Measurements from ENCODE around the gene IRGM. TPM values are rescaled to one million over a fixed set of nuclear protein-coding genes. Genes with fewer than 3 reads are reported as not detected.
"Not testable (repeated sequence)": the region's sequence is repeated elsewhere in the genome, so short reads cannot be mapped to it uniquely, and the experiment has no call there.

Gene IRGM, protein sequence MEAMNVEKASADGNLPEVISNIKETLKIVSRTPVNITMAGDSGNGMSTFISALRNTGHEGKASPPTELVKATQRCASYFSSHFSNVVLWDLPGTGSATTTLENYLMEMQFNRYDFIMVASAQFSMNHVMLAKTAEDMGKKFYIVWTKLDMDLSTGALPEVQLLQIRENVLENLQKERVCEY
- total RNA-seq (2014; rRNA removed; shearing (Covaris generic)), result 0.51 TPM in 1 of 2 replicates, not detected in the other

DNA sequence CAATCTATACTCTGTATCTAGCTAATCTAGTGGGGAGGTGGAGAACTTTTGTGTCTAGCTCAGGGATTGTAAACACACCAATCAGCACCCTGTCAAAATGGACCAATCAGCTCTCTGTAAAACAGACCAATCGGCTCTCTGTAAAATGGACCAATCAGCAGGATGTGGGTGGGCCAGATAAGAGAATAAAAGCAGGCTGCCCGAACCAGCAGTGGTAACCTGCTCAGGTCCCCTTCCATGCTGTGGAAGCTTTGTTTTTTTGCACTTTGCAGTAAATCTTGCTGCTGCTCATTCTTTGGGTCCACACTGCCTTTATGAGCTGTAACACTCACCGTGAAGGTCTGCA lies at the start of gene IRGM:
IRGM (plus strand) TSS at position 214 of the 346 bp plus-strand sequence. CDS start 1,603 bp downstream, outside the sequence.
- not testable (repeated sequence) for DNase-seq (ENCODE audit: low read depth)

DNA sequence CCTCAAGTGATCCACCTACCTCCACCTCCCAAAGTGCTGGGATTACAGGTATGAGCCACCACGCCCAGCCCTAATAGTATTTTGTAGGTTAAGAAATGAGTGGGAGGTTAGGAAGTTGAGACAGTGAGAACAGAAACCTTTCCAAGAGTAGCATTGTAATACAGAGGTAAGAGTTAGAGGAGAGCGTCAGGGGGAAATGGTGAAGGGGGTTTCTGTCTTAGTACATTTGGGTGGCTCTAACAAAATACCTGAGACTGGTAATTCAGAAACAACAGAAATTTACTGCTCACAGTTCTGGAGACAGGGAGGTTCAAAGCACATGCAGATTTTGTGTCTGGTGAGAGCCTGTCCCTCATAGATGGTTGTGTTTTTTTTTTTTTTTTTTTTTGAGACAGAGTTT lies 48.9 kb upstream of the IRGM start:
- DNase-seq (ENCODE audit: low read depth), result no peak

DNA sequence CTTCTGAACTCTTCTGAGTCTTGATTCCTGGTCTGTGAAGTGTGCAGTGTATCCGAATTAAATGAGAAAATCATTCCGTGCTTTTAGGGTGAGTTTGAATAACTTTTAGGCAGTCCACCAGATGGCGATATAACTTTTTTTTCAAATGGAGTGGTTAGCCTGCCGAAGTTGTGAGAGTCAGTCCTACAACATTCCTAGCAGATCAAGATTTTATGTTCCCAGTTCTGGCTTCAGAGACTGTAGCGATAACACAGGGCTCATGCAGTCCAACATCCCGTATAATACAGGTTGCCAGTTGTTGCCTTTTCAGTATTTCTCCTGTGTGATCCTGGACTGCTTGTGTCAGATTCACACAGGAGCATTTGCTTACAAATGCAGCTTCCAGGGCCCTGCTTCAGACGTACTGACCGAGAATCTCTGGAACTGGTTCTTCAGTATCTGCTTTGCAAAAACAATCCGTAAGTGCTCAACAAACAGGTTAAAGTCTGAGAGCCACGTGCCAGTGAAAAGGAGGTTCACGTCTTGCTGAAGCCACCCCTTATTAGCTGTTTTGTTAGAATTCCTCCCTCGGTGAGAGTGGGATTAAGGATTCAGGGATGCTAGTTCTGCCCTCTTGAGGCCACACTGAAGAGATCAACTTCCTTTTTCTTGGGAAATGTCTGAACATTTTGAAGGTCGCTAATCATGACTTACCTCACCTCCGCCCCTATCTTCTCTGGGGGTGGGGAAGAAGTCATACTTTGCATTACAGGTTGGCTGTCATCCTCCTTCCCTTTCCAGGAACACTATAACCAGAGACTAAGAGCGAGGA lies 45.0 kb upstream of the IRGM start:
- peak; percentile 63 for DNase-seq (ENCODE audit: low read depth)

DNA sequence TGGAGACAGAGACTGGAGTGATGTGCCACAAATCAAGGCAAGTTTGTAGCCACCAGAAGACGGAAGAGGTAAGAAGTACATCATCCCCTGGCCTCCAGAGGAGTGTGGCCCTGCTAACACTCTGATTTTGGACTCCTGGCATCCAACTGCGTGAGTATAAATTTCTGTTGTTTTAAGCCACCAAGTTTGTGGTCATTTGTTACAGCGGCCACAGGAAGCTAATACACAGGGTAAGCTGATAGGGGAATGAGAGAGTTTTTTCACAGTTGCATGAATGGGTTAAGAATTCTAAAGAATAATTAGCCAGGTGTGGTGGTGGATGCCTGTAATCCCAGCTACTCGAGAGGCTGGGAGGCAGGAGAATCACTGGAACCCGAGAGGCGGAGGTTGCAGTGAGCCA lies 41.9 kb upstream of the IRGM start:
- no peak for DNase-seq (ENCODE audit: low read depth)

DNA sequence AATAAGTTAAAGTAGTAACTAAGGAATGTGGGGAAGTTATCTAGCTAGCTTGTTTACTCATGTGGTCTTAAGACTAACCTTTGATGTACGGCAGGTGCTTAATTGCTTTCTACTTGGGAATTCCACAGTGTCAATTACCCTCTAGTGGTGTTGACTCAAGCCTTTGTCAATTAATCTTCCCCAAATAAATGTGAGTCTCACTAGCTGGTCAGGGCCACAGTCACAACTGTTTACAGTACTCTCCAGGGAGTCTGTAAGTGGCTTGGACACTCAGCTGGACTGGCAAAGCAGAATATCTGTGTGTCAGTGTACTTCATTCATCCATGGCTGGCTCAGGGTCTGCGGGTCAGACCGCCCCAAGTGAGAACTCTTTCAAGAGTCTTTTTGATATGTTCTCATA lies 37.0 kb upstream of the IRGM start:
- DNase-seq (ENCODE audit: low read depth), result no peak

DNA sequence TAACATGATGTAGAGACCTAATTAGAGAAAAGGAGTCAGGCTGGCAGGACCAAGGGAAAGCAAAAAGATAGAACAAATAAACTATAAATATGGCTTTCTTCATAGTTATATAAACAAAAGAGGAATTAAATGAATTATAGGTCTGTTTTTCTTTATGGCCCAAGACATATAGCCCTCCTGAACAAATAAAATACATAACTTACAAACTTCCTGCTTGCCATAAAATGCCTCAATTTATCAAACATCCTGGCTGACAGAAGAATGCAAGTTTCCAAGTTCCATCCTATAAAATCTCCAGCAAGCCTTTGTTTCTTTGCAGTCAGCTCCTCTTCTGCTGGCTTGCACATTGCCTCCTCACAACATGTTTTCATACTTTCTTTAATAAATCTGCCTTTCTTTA lies 31.3 kb upstream of the IRGM start:
- no peak for DNase-seq (ENCODE audit: low read depth)

DNA sequence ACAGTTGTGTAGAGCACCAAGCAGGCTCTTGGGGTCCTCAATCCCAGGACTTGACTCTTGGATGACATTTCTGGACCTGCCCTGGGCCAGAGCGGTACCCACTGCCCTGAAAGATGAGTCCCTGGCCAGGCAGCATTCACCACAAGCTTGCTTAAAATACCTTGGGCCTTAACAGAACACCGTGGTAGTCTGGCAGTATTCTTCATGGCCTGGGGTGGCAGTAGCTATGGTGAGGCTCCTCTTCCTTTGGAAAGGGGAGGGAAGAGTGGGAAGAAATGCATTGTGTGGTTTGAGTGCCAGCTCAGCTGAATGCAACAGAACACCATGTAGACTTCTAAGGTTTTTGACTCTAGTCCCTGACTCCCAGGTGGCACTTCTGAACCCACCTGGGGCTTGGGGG lies 29.4 kb upstream of the IRGM start:
- DNase-seq (ENCODE audit: low read depth), result no peak

DNA sequence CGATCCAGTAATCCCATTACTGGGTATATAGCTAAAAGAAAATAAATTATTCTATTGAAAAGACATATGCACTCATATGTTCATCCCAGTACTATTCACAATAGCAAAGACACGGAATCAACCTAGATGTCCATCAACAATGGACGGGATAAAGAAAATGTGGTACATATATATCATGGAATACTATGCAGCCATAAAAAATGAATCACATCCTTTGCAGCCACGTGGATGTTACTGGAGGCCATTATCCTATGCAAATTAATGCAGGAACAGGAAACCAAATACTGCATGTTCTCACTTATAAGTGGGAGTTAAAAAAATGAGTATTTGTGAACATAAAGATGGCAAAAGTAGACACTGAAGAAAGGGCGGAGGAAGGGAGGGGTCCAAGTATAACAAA lies 16.6 kb upstream of the IRGM start:
- no peak for DNase-seq (ENCODE audit: low read depth)

DNA sequence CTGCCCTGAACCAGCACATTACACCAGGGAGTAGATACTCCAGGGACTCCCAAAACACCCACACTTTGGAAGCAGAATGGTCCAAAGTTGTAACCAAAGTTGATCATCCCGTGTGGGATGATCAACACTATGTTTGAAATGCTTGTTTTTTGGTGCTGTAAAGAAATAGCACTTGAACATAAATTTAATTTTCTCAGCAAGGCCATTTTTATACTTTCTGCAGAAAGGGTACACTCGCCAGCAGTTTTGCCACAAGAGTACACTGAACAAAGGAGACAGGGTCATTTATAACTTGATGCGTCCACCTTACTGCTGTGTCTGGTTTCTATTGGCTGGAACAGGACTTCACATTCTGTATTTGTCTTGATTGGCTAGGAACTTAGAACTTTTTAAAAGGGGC lies 14.5 kb upstream of the IRGM start:
- not testable (repeated sequence) for DNase-seq (ENCODE audit: low read depth)

DNA sequence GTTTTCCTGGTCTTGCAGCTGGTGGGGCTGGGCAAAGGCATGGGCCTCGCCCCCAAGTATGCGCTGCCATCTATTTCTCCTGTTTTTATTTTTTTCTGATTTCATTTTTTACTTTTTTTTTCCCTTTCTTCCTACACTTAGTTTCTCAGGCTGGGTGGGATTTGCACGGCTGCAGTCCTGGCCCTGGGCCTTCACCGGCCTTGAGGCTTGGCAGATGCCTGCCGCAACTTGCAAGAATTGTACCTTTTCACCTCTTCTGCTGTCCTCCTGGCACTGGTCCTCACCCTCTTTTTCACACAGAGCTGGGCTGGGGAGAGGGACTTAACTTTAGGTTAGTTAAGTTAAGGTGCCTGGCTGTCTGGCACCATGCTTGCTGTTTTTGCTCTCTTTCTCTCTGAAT lies 10.3 kb upstream of the IRGM start:
- DNase-seq (ENCODE audit: low read depth), result no peak

DNA sequence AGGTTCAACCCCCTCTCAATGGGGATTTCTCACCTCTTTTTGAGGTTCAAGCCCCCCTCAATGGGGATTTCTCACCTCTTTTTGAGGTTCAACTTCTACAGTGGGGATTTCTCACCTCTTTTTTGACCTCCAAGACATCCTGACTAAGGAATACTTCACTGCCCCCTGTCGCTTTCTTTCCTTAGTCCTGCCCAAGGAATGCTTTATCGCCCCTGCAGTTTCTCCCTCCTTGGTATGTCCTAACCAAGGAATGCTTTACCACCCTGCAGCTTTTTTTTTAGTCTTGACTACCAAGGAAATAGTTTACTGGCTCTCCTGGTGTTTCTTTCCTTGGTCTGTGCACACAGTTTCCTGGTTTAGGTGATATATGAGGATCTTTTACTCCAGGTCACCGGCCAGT lies 9.6 kb upstream of the IRGM start:
- no peak for DNase-seq (ENCODE audit: low read depth)

DNA sequence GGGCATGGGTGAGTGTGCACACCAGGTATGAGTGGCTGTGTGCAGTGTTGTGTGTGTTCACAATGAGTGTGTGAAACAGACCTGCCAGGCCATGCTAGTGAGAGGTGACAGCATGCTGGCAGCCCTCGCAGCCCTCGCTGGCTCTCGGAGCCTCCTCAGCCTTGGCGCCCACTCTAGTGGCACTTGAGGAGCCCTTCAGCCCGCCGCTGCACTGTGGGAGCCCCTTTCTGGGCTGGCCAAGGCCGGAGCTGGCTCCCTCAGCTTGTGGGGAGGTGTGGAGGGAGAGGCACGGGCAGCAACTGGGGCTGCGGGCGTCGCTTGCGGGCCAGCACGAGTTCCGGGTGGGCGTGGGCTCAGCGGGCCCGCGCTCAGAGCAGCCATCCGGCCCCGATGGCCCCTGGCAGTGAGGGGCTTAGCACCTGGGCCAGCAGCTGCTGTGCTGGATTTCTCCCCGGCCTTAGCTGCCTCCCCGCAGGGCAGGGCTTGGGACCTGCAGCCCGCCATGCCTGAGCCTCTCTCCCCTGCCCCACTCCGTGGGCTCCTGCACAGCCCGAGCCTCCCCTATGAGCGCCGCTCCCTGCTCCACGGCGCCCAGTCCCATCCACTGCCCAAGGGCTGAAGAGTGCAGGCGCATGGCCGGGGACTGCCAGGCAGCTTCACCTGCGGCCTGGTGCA lies 999 bp upstream of the IRGM start:
- DNase-seq (ENCODE audit: low read depth), result not testable (repeated sequence)

DNA sequence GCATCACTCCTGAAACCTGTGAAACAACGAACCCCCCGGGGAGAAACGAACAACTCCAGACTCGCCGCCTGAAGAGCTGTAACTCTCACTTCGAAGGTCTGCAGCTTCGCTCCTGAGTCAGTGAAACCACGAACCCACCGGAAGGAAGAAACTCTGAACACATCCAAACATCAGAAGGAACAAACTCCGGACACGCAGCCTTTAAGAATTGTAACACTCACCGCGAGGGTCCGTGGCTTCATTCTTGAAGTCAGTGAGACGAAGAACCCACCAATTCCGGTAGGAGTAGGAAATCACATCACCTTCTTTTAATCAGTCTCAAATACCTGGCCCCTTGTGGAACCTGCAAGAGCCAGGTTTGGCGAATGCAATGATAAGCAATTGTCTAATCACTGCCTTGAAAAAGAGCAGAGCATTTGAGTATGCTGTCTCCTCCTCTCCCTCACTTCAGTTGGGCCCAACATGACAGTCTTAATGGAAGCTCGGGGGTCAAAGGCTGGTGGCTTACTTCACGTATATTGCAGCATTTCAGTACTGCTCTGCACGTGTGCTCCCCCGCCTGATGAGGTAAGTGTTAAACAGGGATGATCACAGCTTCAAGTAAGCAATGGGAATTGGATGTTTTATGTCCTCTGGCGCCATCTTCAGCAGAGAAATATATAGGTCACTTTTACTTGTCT lies 473 bp downstream of the IRGM start:
- peak; percentile 86 for DNase-seq (ENCODE audit: low read depth)

DNA sequence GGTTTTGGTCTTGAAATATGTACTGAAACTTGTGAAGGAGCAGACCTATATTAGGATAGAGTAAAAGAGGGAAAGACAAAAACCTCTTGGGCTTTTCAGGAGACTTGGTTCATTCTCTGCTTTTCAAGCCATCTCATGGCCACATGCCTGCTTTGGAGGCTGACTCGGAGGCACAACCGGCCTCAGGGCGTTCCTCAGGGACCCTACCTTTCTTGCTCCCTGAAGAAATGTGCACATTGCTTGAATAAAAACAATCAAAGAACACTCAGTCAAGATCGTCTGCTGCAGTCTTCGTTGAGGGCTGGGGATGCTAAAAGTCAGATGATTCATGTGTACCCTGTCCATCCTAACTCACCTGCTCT lies 994 bp downstream of the IRGM start:
- no peak for DNase-seq (ENCODE audit: low read depth)

DNA sequence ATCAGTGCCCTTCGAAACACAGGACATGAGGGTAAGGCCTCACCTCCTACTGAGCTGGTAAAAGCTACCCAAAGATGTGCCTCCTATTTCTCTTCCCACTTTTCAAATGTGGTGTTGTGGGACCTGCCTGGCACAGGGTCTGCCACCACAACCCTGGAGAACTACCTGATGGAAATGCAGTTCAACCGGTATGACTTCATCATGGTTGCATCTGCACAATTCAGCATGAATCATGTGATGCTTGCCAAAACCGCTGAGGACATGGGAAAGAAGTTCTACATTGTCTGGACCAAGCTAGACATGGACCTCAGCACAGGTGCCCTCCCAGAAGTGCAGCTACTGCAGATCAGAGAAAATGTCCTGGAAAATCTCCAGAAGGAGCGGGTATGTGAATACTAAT lies 1.9 kb downstream of the IRGM start:
- no peak for DNase-seq (ENCODE audit: low read depth)

DNA sequence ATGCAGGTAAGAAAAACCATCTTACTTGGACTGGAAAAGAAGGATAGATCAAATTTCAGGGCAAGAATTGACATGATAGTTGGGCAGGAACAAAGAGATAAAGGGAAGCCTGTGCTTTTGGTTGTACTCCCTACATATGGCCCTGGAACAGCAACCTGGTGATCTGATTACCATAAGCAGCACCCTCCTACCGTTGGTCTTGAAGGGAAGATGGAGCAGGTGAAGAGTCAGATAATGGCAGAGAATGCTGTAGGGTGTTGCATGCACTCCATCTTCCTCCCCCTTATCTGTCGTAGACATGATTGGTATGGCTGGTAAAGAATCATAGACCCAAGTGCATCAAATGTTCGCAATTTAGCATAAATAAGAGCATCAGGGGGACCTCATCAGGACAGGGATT lies 4.7 kb downstream of the IRGM start:
- DNase-seq (ENCODE audit: low read depth), result no peak

DNA sequence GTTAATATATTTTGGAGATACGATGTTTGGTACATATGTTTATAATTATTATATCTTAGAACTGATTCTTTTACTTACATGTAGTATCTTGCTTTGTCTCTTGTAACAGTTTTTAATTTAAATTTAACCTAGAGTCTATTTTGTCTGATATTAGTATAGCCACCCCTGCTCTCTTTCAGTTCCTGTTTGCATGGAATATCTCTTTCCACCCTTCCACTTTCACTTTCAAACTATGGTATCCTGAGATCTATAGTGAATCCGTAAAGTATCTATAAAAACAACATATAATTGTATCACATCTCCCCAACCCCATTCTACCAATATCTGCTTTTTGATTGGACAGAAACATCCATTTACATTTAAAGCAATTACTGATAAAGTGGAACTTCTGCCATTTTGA lies 7.2 kb downstream of the IRGM start:
- no peak for DNase-seq (ENCODE audit: low read depth)

DNA sequence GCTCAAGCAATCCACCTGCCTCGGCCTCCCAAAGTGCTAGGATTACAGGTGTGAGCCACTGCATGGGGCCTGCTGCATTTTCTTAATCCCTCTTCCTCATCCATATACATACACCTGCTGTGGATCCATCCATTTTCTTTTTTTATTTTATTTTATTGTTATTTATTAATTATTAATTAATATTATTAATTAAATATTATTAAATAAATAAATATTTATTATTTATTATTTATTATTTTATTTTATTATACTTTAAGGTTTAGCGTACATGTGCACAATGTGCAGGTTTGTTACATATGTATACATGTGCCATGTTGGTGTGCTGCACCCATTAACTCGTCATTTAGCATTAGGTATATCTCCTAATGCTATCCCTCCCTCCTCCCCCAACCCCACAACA lies 10.4 kb downstream of the IRGM start:
- DNase-seq (ENCODE audit: low read depth), result not testable (repeated sequence)

DNA sequence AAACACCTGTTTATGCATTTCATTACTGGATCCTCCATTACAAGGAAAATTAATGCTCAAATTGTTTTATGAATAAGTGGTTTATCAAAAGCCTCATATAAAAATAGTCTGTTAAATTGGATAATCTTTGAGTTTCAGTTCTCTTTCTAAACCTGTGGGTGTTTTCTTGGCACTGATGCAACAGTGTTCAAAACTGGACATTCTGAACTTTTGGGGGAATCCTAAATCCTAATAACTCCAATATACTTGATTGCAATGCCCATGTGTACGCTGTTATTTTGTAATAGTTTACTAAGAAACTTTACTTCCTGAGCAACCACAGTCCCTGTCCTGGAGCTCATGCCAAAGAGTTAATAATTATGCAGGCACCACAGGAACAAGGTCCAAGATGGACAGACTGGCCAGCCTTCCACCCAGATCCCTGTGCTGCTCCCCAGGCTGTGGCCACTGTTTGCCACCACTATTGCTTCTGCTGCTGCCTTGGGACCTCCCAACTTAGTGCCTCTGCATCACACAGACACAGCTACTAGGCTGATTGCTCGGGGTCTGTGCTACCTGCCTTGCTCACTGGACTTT lies 14.0 kb downstream of the IRGM start:
- DNase-seq (ENCODE audit: low read depth), result no peak

DNA sequence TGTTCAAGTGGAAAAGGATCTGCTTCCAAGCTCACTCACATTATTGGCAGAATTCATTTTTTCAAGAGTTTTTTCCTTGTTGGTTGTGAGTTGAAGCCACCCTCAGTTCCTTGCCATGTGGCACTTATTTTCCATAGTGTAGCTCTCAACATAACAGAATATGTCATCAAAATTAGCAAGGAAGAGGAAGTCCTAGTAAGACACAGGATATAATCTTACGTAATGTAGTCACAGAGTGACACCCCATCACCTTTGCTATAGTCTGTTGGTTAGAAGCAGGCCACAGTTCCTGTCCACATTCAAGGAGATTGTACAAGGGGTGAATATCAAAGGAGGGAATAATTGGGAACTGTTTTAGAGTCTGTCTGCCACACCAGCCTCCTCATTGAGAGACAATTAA lies 15.7 kb downstream of the IRGM start:
- no peak for DNase-seq (ENCODE audit: low read depth)

DNA sequence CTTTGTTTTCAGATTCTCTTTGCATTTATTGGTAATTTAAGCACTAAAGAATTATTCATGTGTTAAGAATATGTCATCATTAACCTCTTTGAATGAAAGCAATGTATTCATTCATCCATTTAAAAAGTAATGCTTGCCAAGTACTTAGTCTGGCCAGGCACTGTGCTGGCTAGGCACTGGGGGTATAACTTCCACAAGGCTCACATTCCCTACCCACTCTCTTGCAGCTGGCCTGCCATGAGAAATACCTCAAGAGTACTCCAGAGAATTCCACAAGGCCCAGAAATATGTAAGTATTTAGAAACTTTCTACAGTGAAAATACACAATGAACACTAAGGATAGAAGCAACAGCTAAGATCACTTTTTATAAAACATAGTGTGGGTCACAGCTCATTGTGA lies 33.0 kb downstream of the IRGM start:
- DNase-seq (ENCODE audit: low read depth), result no peak
